HFFc6 (cell line): ENCODE results near the gene POU6F2. TPM values are rescaled to one million over a fixed set of nuclear protein-coding genes. Genes with fewer than 3 reads are reported as not detected.

Experiments
- DNase-seq: peaks from one replicate; pipeline ENCODE4 v3.0.0-alpha.2; 2018
- H3K27ac Mint-ChIP-seq: 2 replicates; pipeline ENCODE4 v1.8.0; 2020; ENCODE audit warnings: mild to moderate bottlenecking, mixed read lengths
- H3K27me3 Mint-ChIP-seq: 2 replicates; pipeline ENCODE4 v1.8.0; 2021; ENCODE audit warnings: mild to moderate bottlenecking, moderate library complexity, mixed read lengths; ENCODE audit not compliant: insufficient read depth
- H3K36me3 Mint-ChIP-seq: 2 replicates; pipeline ENCODE4 v1.8.0; 2021; ENCODE audit warnings: low read depth, mixed read lengths
- H3K4me1 Mint-ChIP-seq: 2 replicates; pipeline ENCODE4 v1.8.0; 2020; ENCODE audit warnings: low read depth, mixed read lengths
- H3K4me3 Mint-ChIP-seq: 2 replicates; pipeline ENCODE4 v1.8.0; 2020; ENCODE audit warnings: mild to moderate bottlenecking, moderate library complexity, mixed read lengths
- H3K9me3 Mint-ChIP-seq: 2 replicates; pipeline ENCODE4 v1.8.0; 2020; ENCODE audit warnings: mild to moderate bottlenecking, mixed read lengths
- total RNA-seq, 6 experiments: library from RNA; stranded (reverse); fragmentation: NEBNext Ultra II Directional; extraction: Animal tissue kit (Norgen Biotek cat#: 25700); gene quantifications; 2 replicates in 1 of 6; 3 replicates in 5 of 6; pipeline ENCODE4 v1.2.3, GENCODE V29; 2021
- TF ChIP-seq, protein P1 (sequence below): fragments of 200-600 bp; sonication (generic); IDR thresholded peaks from 2 replicates; pipeline ENCODE4 v1.5.0; 2021; ENCODE audit warnings: antibody characterized with exemption, mild to moderate bottlenecking

Gene POU6F2
- total RNA-seq, 6 experiments from 2014 or later = not detected

DNA sequence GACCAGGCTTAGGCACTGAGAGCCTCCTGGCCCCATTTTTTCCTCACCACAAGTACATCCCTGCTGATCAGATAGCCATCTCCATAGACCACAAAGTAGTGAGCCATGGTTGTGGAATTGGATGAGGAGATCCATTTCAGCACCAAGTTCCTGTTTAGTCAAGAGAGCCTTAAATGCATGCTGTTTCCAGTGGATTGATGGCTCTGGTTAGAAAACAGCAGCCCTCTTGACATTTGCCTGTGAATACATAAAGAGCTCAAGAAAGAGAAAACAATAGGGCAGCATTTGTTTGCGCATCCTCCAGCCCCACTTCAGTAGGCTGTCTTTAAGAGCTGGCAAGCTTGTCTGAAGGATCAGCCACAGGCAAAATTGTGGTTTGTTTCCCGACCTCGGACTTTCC is 251.2 kb downstream of the POU6F2 start:
- TF ChIP-seq, protein P1, sequence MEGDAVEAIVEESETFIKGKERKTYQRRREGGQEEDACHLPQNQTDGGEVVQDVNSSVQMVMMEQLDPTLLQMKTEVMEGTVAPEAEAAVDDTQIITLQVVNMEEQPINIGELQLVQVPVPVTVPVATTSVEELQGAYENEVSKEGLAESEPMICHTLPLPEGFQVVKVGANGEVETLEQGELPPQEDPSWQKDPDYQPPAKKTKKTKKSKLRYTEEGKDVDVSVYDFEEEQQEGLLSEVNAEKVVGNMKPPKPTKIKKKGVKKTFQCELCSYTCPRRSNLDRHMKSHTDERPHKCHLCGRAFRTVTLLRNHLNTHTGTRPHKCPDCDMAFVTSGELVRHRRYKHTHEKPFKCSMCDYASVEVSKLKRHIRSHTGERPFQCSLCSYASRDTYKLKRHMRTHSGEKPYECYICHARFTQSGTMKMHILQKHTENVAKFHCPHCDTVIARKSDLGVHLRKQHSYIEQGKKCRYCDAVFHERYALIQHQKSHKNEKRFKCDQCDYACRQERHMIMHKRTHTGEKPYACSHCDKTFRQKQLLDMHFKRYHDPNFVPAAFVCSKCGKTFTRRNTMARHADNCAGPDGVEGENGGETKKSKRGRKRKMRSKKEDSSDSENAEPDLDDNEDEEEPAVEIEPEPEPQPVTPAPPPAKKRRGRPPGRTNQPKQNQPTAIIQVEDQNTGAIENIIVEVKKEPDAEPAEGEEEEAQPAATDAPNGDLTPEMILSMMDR = no peak
- Mint-ChIP-seq H3K4me1 (no peaks in the 10 kb centered on the region; the same call in 1 of the 2 replicates), H3K9me3 (no peaks in the 10 kb centered on the region; the same call in 1 of the 2 replicates), H3K4me3 (no peak overlapping the region), H3K36me3 (no peaks in the 10 kb centered on the region), H3K27me3 (no peaks in the 10 kb centered on the region), H3K27ac (no peak overlapping the region; the same call in 1 of the 2 replicates)
- DNase-seq = peak; percentile 67

- H3K4me1 Mint-ChIP-seq = no peaks in the 10 kb centered on the region; the same call in 1 of the 2 replicates
- H3K4me3 Mint-ChIP-seq = no peak overlapping the region
Measured at GRCh38 chr7:39233851-39234529, 256.3 kb downstream of the POU6F2 start.

DNA sequence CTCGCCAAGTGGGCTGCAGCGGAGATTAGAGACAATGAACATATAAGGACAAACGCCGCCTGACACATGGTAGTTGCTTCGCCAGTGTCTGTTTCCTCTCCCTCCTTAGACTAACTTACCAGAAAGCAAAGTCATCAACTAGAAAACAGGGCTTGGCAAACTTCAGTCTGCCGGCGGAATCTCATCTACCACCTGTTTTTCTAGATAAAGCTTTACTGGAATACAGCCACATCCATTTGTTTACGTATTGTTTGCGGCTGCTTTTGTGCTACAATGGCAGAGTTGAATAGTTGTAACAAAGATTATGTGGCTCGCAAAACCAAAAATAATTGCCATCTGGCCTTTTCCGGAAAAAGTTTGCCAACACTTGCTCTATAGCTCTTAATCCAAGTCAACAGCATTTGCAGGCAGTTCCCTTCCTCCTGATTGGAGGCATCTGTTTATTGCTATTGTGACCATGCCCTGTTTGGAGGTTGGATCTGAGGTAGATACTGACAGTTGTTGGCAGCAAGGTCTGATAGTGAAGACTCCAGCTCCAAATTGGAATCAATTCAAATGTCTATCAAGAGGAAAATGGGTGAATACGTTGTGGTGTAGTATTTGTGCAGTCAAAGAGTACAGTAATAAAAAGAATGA is 260.6 kb downstream of the POU6F2 start:
- Mint-ChIP-seq H3K27ac (no peak overlapping the region), H3K4me3 (no peak overlapping the region), H3K36me3 (no peaks in the 10 kb centered on the region), H3K4me1 (no peaks in the 10 kb centered on the region), H3K27me3 (no peaks in the 10 kb centered on the region; the same call in 1 of the 2 replicates), H3K9me3 (no peaks in the 10 kb centered on the region)
- TF ChIP-seq, protein P1 = no peak
- no peak for DNase-seq

More at GRCh38 chr7:39233851-39234529, 256.3 kb downstream of the POU6F2 start:
- H3K27me3 Mint-ChIP-seq = no peaks in the 10 kb centered on the region; the same call in 1 of the 2 replicates
- TF ChIP-seq, protein P1 = no peak
- no peak for DNase-seq
- H3K27ac Mint-ChIP-seq = no peak overlapping the region
- no peaks in the 10 kb centered on the region for H3K9me3 Mint-ChIP-seq
- no peaks in the 10 kb centered on the region for H3K36me3 Mint-ChIP-seq

GRCh38 chr7:39240864-39241263 is 263.2 kb downstream of the POU6F2 start:
- Mint-ChIP-seq H3K27me3 (peaks cover 2% of the 10 kb centered on the region; the same call in 1 of the 2 replicates), H3K4me3 (no peak overlapping the region), H3K9me3 (no peaks in the 10 kb centered on the region), H3K36me3 (no peaks in the 10 kb centered on the region), H3K27ac (no peak overlapping the region), H3K4me1 (no peaks in the 10 kb centered on the region)
- no peak for DNase-seq
- TF ChIP-seq, protein P1 = no peak

- Mint-ChIP-seq H3K4me1 (no peaks in the 10 kb centered on the region), H3K27me3 (peaks cover 10% of the 10 kb centered on the region; the same call in 1 of the 2 replicates), H3K4me3 (no peak overlapping the region), H3K36me3 (no peaks in the 10 kb centered on the region), H3K9me3 (no peaks in the 10 kb centered on the region), H3K27ac (no peak overlapping the region)
- DNase-seq = no peak
- TF ChIP-seq, protein P1 = no peak
Measured at GRCh38 chr7:39247576-39247975, 269.9 kb downstream of the POU6F2 start.
